Hepatocyte (in vitro differentiated cells): ENCODE measurements around the gene AIFM1.

Experiments
- EZH2 ChIP-seq: fragments of 200-600 bp; sonication (generic); IDR thresholded peaks from 2 replicates; pipeline ENCODE4 v1.6.1; 2016; ENCODE audit warnings: antibody characterized with exemption, mild to moderate bottlenecking, borderline replicate concordance
- TF ChIP-seq, protein P1 (sequence below): fragments of 200-600 bp; sonication (generic); IDR thresholded peaks from 2 replicates; pipeline ENCODE4 v1.5.1; 2016; ENCODE audit warnings: antibody characterized with exemption, mild to moderate bottlenecking; ENCODE audit not compliant: poor library complexity

GRCh38 chrX:130081421-130082045 lies 84.1 kb downstream of the AIFM1 start:
- TF ChIP-seq, protein P1, sequence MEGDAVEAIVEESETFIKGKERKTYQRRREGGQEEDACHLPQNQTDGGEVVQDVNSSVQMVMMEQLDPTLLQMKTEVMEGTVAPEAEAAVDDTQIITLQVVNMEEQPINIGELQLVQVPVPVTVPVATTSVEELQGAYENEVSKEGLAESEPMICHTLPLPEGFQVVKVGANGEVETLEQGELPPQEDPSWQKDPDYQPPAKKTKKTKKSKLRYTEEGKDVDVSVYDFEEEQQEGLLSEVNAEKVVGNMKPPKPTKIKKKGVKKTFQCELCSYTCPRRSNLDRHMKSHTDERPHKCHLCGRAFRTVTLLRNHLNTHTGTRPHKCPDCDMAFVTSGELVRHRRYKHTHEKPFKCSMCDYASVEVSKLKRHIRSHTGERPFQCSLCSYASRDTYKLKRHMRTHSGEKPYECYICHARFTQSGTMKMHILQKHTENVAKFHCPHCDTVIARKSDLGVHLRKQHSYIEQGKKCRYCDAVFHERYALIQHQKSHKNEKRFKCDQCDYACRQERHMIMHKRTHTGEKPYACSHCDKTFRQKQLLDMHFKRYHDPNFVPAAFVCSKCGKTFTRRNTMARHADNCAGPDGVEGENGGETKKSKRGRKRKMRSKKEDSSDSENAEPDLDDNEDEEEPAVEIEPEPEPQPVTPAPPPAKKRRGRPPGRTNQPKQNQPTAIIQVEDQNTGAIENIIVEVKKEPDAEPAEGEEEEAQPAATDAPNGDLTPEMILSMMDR = no peak
- no peak for TF ChIP-seq EZH2
